ENCODE measurements around the gene TSACC.
"Not testable (repeated sequence)": the region's sequence is repeated elsewhere in the genome, so short reads cannot be mapped to it uniquely, and the experiment has no call there.

Gene TSACC

DNA sequence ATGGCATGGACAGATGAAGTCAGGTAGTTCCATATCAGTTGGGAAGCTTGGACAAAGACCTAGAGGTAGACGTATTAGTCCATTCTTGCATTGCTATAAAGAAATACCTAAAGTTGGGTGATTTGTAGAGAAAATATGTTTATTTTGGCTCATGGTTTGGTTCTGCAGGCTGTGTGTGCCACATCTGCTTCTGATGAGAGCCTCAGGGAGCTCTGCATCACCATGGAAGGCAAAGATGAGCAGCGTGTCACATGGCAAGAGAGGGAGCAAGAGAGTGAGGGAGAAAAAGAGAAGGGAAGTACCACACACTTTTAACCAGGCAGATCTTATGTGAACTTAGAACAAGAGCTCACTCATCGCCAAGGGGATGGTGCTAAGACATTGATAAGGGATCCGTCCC is 9.0 kb downstream of the TSACC start:
- DNase-seq, result no peak

DNA sequence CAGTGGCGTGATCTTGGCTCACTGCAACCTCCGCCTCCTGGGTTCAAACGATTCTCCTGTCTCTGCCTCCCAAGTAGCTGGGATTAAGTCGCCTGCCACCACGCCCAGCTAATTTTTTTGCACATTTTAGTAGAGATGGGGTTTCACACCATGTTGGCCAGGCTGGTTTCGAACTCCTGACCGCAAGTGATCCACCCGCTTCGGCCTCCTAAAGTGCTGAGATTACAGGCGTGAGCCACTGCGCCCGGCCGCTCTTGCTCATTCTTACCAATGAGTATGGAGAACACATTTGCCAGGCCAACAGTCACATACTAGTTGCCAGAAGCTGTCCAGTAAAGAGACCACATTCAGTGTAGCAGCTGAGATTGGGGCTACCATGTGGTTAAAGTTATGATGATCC is 14.2 kb downstream of the TSACC start:
- not testable (repeated sequence) for DNase-seq

DNA sequence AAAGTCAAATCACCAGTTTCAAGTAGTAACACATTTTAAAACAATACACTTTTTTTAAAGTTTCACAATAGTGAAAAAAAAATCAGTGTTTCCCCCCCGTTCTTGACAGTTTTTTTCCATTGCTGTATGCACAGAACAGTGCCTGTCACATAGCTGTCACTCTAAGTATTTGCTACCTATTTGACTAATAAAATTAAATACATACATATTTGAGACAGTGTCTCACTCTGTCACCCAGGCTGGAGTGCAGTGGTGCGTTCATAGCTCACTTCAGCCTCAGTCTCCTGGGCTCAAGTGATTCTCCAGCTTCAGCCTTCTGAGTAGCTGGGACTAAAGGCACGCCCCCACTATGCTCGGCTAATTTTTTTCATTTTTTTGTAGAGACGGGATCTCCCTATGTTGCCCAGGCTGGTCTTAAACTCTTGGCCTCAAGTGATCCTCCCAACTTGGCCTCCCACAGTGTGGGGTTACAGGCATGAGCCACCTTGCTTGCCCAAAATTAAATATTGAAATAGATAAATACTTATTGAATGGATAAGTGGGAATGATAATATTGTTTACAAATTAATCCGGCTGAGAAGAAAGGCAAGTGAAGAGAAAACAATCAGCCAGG is 18.0 kb downstream of the TSACC start:
- DNase-seq, result no peak

DNA sequence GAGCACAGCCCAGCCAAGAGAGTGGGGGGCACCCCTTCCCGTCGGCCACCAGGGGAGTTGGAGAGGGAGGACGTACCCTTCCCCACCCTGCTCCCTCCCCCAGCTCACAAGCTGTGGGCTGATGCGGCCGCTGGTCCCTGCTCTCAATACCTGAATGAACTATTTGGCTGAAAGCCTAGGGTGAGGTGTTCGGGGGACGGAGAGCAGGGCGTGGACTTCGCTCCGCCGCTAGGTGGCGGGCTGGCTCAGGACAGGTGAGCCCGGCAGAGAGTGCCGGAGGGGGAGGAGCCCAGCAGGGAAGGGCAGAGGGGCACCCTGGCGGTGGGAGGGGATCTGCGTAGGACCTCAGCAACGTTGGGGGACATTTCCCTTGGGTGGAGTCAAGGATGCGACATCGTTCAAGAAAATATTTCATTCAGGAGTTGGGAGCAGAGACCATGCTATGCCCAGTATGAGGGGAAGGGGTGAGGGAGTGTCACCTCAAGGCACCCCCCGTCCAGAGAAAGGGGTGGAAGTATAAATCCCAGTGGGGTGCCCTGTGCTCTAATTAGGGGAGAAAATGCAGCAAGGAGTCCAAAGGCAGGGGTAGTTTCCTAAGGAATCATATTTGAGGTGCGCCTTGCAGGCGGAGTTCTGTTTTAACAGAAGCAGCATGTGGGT is 18.7 kb downstream of the TSACC start:
- no peak for DNase-seq

DNA sequence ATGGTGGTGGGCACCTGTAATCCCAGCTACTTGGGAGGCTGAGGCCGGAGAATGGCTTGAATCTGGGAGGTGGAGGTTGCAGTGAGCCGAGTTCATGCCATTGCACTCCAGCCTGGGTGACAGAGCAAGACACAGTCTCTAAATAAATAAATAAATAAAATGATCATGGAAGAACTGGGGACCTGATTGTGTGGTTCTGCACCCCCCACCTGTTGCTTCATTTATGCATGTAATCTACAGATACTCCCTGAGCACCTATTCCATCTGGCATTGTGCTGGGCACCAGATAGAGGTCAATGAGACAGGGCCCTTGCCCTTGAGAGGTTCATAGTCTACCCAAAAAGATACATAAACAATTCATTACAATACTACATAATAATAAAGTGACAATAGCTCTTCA is 19.7 kb downstream of the TSACC start:
- no peak for DNase-seq

DNA sequence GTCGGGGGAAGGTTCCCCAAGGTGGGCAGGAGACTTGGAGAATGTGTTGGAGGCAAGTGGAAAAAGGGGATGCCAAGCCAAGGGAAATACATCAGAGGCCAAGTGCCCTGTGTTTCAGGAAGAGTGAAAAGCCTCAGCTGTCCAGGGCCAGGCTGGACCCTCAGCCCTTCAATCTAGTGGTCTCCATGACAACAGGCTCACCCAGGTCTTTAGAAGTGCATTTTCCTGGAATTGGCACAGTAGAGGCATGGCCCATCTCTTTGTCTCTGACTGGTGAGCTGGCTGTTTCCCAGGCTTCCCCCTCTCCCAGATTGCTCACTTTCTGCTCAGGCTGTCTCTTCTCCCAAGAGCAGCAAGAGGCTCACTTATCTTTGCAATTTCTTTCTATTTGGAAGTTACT is 20.3 kb downstream of the TSACC start:
- no peak for DNase-seq

DNA sequence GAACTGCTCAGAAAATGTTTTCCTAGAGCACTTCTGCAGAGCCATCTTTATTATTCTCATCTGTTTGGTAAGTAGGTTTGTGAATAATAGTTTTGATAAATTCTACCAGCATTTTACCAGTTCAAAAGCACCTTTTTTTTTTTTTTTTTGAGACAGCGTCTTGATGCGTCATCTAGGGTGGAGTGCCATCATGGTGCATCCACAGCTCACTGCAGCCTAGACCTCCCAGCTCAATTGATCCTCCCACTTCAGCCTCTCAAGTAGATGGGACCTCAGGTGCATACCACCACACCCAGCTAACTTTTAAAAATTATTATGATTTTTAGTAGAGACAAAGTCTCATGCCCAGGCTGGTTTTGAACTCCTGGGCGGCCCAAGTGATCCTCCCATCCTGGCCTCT is 20.9 kb downstream of the TSACC start:
- DNase-seq, result no peak

DNA sequence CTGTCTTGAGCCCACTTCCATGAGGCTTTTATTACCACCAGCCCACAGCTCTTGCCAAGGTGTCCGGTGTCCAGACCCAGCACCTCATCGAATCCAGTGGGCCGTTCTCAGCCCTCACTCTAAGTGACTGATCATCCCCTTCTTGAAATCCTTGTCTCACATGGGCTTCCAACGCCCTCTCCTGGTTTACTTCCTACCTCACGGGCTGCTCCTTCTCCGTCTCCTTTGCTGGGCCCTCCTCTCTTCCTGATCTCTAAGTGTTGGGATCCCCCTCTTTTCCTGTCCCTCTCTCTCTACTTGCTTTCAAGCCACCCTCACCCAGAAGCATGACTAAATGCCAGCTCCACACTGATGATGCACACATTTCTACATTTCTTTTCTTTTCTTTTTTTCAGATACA is 21.6 kb downstream of the TSACC start:
- no peak for DNase-seq

DNA sequence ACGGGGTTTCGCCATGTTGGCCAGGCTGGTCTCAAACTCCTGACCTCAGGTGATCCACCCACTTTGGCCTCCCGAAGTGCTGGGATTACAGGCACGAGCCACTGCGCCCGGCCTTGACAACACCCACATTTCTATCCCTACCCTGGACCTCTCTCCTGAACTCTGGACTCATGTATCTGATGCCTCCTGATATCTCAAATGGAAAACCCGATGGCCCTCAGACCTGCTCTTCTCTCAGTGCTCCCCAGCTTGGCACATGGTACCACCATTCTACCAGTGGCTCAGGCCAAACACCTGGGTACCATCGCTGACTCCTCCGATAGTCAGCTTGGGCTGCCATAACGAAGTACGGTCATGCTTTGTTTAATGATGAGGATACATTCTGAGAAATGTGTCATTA is 22.2 kb downstream of the TSACC start:
- no peak for DNase-seq

DNA sequence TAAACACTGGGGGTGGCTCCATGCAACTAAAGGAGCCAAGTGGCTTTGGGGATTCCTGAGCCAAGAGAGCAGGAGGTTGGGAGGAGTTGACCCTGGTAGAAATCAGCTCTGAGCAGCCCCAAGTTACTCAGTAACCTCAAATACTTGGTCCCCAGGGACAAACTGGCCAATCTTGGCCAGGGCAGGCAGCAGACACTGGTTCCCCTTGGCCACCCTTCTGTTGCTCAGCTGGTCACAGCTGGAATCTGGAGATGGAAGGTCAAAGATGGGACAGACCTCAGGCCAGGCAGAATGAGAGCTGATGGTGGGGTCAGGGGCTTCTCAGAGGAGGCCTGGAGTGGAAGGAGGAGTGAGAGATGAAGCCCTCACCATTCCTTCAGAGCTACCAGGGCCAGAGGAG is 27.4 kb downstream of the TSACC start:
- no peak for DNase-seq

DNA sequence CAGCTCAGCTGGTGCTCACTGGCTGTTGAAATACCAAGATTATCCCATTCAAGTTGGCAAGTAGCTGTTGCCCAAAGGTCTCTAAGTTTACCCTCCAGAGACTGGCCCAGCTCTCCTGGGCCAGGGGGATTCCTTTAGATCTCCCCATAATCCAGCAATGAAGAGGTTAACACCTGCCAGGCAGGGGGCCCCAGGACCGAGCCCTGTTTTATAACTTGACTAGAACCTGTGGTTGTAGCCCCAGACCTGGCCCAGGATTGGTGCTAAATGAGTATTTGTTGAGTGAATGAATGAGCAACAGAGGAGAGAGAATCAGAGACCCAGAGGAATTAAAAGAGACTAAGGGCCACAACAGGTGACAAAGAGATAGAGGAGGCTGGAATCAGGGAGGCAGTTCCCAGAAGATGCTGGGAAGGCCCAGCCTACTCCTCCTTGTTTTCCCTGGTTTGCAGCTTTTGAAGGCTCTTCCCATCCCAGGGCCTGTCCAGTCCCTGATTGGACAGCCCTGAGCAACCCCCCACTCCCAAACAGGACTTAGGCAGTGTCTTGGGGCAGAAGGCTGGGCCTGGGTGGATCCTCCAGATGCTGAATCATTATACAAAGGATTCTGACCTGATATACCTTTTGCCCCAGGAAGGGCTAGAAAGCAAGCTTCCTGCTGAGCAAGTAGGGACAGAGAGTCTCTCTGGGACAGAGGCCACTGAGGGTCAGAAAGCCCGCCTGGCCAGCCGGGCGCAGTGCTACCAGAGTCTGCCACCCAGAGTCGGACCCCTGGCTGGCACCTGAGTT is 28.2 kb downstream of the TSACC start:
- DNase-seq, result no peak

DNA sequence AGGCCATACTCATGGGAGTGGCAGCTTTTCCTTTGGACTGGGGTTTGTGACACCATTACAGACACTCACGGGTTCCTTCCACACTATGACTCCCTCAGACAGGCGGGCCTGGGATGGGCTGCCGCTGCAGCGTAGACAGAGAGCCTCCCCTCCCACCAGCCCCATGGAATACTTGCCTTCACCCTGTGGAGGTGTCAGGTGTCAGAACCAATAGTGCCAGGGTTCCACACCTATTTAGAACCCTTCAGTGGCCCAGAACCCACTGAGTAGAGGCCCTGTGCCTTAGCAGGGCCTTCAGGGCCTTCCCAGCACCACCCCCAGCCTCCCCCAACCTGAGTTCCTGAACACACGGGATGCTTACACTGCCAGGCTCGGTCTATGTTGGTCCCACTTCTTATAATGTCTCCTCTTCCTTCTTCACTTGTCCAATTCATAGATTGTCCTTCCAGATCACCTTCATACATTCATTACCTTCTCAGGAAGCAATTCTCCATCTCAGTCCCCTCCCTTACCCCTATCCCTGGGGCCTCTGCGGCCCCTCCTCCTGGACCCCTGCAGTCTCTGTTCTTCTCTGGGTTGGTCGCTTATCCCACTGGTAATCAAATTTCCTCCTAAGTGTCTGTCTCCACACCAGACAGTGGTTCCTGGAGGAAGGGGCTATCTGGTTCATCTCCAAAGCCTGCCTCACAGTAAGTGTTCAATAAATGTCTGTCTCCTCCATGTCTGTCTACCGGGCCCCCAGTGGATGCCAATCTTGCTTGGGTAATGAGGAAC is 29.2 kb downstream of the TSACC start:
- DNase-seq, result no peak

DNA sequence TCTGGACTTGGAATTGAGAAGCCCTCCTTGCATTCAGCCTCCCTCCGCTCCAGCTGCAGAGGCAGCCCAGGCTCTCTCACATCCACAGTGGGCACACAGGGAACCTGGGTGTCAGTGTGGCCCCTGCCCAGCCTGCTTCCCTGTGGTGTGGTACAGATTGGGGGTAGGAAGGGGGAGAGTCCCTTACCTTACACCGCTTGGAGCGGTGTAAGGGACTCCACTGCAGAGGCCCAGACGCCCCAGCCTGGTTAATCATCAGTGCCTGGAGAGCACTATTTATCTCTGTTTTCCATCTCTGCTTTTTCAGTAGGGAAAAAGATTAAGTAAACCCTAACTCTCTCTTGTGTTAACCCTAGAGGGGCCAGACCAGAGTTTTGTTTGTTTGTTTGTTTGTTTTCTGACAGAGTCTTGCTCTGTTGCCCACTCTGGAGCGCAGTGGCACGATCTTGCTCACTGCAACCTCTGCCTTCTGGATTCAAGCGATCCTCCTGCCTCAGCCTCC is 29.9 kb downstream of the TSACC start:
- no peak for DNase-seq

DNA sequence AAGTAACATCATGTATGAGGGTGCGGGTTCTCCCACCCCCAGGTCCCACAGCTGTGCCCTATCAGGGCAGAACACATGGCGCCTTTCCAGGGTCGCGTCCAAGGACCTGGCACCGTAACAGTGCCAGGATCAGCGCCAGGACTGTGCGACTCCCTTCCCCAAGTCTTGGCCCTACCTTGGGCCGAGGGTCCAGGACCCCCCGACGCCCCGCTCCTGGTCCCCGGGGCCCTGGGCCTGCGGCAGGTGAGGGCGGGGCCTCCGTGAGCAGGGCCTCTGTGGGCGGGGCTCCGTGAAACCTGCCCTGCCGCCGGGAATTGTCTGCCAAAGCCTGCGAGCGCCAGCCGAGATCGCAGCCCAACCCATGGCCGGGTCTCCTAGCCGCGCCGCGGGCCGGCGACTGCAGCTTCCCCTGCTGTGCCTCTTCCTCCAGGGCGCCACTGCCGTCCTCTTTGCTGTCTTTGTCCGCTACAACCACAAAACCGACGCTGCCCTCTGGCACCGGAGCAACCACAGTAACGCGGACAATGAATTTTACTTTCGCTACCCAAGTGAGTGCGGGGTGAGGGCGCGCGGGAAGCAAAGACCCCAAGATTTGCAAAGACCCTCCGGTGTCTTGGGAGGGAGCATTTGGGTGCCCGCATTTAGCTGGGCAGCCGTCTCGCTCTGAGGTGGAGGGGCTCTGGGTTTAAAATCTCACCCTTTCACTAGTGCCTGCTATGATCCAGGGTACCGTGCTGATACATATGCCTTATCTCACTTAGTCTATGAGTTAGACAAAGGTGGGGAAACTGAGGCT is 30.8 kb downstream of the TSACC start, which contains the start of gene RHBG:
TSS of gene RHBG (plus strand) at position 323 of the 796 bp plus-strand sequence. CDS start at position 362, 39 bp downstream.
- DNase-seq, result no peak

DNA sequence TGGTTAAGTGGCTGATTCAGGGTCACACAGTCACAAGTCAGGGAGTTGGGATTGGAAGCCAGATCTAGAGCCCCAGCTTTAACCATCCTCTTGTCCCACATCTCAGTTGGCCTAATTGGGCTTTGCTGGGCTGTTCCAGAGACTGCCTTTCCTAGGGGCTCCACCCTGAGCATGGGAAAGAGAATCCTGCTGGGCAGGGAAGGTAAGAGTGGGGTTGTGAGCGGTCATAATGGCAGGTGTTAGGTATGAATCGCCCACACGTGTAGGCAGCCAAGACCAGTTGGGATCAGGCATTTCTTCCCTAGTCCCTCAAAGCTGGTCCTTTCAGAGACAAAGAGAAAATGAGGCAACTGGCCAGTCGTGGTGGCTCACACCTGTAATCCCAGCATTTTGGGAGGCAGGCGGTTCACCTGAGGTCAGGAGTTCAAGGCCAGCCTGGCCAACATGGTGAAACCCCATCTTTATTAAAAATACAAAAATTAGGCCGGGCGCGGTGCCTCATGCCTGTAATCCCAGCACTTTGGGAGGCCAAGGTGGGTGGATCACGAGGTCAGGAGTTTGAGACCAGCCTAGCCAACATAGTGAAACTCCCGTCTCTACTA is 31.5 kb downstream of the TSACC start:
- not testable (repeated sequence) for DNase-seq

DNA sequence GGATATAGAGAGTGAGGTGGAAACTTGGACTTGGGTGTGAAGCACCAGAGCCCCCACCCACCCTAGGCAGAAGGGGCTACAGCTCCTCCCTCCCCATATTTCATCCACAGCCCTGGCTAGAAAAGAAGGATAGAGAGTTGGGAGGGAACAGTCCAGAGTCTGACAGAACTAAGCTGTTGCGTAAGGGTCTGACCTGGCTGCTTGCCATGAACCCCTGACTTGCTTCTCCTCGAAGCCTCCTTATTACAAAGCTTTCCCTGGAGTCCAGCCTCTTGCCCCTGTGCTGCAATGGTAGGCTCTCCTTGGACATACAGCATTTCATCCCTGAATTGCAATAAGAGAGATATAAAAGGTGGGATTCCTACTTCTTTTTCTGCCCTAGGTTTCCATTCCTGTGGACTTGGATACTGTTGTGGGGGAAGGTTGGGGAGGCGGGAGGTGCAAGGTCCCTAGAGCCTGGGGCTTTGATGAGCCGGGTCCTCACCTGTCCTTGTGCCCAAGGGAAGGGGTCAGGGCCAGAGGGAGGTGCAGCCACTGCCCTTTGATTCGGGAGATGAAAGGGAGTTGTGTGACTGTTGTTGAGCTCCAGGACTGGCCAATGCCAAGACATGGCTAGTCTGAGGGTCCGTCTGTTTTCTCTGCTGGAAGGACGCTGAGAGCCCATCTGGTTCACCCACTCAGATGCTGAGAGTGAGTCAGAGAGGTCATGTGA is 33.4 kb downstream of the TSACC start:
- DNase-seq, result no peak

DNA sequence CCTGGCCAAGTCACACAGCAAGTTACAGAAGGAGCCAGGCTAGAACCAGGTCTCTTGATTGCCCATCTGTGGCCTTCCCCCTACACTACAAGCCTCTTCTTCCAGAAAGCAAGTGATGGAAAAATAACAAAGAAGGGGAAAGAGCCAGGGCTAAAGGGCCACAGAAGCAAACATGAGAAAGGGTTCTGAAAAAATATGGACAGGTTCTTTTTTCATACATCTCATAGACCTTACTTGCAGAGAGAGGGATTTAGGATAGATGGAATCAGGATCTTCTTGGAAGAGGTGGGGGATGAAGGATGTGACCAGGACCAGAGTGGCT is 33.9 kb downstream of the TSACC start:
- no peak for DNase-seq

DNA sequence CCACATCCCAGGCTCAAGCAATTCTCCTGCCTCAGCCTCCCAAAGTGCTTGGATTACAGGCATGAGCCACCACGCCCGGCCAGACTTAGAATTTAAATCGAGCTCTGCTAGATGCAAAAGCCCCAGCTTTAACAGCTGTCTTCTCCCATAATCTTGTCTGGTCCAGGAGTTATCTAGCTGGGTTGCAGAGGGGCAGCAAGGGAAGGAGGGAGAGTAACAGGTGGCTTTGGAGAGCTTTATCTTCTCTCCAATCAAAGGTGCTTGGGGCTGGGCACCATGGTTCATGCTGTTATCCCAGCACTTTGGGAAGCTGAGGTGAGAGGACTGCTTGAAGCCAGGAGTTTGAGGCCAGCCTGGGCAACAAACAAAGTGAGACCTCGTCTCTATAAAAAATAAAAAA is 34.5 kb downstream of the TSACC start:
- DNase-seq, result no peak

DNA sequence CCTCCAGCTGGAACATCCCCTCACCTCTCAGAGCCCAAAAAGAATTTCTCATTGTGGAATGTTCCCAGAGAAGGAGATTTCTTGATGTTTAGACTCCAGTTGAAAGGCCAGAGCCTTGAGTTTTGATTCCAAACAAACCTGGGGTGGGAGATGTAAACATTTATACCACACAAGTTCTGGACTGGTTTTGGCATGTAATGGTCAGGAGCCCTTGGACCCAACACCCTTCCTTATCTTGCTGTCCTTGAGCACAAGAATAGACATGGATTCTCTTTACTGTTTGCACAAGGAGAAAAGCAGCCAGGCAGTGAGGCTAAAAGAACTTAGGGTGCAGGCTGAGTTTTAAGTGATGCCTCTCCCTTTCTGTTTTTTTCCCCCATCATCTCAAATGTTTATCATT is 35.2 kb downstream of the TSACC start:
- DNase-seq, result no peak

DNA sequence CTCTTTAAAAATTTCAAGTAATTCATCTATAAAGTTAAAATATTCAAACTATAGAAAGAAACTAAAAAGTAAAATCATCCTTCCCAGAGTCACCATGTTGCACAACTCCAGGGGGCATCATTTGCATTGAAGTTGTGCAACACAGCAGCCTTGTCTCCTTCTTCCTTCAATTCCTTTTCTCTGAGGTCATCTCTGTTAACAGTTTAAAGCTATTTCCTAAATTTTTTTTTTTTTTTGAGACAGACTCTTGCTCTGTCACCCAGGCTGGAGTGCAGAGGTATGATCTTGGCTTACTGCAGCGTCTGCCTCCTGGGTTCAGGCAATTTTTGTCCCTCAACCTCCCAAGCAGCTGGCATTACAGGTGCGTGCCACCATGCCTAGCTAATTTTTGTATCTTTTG is 37.8 kb downstream of the TSACC start:
- DNase-seq, result no peak

Measured in GOT3 (cell line).